Loucy (cell line): ENCODE measurements around the gene RPTOR.

Source experiments
- H2AFZ ChIP-seq: fragments of 200-600 bp; sonication (generic); 2 replicates; pipeline ENCODE4 v1.6.0; 2016; ENCODE audit warnings: antibody characterized with exemption, mild to moderate bottlenecking, low read length, moderate library complexity
- H3F3A ChIP-seq: fragments of 200-600 bp; 2 replicates; pipeline ENCODE4 v1.6.0; 2016; ENCODE audit warnings: antibody characterized with exemption, low read depth, mild to moderate bottlenecking
- H3K27me3 ChIP-seq: fragments of 200-600 bp; sonication (generic); 2 replicates; pipeline ENCODE4 v1.6.1; 2014; ENCODE audit warnings: low read length, mild to moderate bottlenecking; ENCODE audit not compliant: insufficient read depth, poor library complexity, severe bottlenecking
- H3K36me3 ChIP-seq: fragments of 200-600 bp; sonication (generic); 2 replicates; pipeline ENCODE4 v1.6.1; 2016; ENCODE audit warnings: low read length; ENCODE audit not compliant: insufficient read depth
- H3K4me1 ChIP-seq: fragments of 200-600 bp; sonication (generic); 2 replicates; pipeline ENCODE4 v1.5.1; 2014; ENCODE audit warnings: low read length, mild to moderate bottlenecking; ENCODE audit not compliant: insufficient read depth, poor library complexity, severe bottlenecking
- H3K4me2 ChIP-seq: fragments of 200-600 bp; sonication (generic); 2 replicates; pipeline ENCODE4 v1.6.0; 2014; ENCODE audit warnings: antibody characterized with exemption, low read length, low read depth, mild to moderate bottlenecking; ENCODE audit not compliant: poor library complexity, severe bottlenecking
- H3K4me3 ChIP-seq: fragments of 200-600 bp; sonication (generic); 2 replicates; pipeline ENCODE4 v1.5.1; 2014; ENCODE audit warnings: low read length, mild to moderate bottlenecking, mixed read lengths; ENCODE audit not compliant: poor library complexity, severe bottlenecking
- H3K79me2 ChIP-seq: fragments of 200-600 bp; sonication (generic); 2 replicates; pipeline ENCODE4 v1.6.1; 2014; ENCODE audit warnings: low read length; ENCODE audit not compliant: insufficient read depth
- H3K9ac ChIP-seq: fragments of 200-600 bp; sonication (generic); 2 replicates; pipeline ENCODE4 v1.6.0; 2014; ENCODE audit warnings: mild to moderate bottlenecking, low read depth, low read length, moderate library complexity; ENCODE audit not compliant: poor library complexity, severe bottlenecking
- H3K9me2 ChIP-seq: fragments of 200-600 bp; sonication (generic); replicated peaks from 2 replicates; pipeline ENCODE4 v1.6.1; 2016; ENCODE audit warnings: low read depth, low read length, mixed read lengths
- H3K9me3 ChIP-seq: fragments of 200-600 bp; sonication (generic); 2 replicates; pipeline ENCODE4 v1.6.1; 2014; ENCODE audit warnings: mild to moderate bottlenecking, antibody characterized with exemption, low read length, low read depth; ENCODE audit not compliant: insufficient read depth
- H4K20me1 ChIP-seq: fragments of 200-600 bp; sonication (generic); 2 replicates; pipeline ENCODE4 v1.6.0; 2014; ENCODE audit warnings: antibody characterized with exemption, low read length, mild to moderate bottlenecking; ENCODE audit not compliant: insufficient read depth, poor library complexity, severe bottlenecking
- EZH2phosphoT487 ChIP-seq: fragments of 200-600 bp; IDR thresholded peaks from 2 replicates; pipeline ENCODE4 v1.6.1; 2018; ENCODE audit warnings: antibody characterized with exemption, mild to moderate bottlenecking, moderate library complexity, borderline replicate concordance
- TF ChIP-seq, protein P1 (sequence below): fragments of 200-600 bp; sonication (generic); conservative IDR thresholded peaks from 2 replicates; pipeline ENCODE4 v1.5.1; 2014; ENCODE audit warnings: mild to moderate bottlenecking, antibody characterized with exemption, low read length

The RPTOR gene

GRCh38 chr17:80839970-80840369 lies 295.3 kb downstream of the RPTOR start:
- Histone ChIP-seq H3K9me2 (no peaks in the 10 kb centered on the region), H3F3A (no peaks in the 10 kb centered on the region), H3K4me3 (no peak overlapping the region), H3K27me3 (no peaks in the 10 kb centered on the region), H3K4me2 (no peak overlapping the region), H3K9ac (no peak overlapping the region), H4K20me1 (no peaks in the 10 kb centered on the region), H3K36me3 (peaks cover 4% of the 10 kb centered on the region; the same call in 1 of the 2 replicates), H3K79me2 (no peaks in the 10 kb centered on the region), H3K9me3 (no peaks in the 10 kb centered on the region), H2AFZ (no peak overlapping the region), H3K4me1 (no peaks in the 10 kb centered on the region)
- no peak for TF ChIP-seq EZH2phosphoT487
- TF ChIP-seq, protein P1, sequence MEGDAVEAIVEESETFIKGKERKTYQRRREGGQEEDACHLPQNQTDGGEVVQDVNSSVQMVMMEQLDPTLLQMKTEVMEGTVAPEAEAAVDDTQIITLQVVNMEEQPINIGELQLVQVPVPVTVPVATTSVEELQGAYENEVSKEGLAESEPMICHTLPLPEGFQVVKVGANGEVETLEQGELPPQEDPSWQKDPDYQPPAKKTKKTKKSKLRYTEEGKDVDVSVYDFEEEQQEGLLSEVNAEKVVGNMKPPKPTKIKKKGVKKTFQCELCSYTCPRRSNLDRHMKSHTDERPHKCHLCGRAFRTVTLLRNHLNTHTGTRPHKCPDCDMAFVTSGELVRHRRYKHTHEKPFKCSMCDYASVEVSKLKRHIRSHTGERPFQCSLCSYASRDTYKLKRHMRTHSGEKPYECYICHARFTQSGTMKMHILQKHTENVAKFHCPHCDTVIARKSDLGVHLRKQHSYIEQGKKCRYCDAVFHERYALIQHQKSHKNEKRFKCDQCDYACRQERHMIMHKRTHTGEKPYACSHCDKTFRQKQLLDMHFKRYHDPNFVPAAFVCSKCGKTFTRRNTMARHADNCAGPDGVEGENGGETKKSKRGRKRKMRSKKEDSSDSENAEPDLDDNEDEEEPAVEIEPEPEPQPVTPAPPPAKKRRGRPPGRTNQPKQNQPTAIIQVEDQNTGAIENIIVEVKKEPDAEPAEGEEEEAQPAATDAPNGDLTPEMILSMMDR, result no peak

DNA sequence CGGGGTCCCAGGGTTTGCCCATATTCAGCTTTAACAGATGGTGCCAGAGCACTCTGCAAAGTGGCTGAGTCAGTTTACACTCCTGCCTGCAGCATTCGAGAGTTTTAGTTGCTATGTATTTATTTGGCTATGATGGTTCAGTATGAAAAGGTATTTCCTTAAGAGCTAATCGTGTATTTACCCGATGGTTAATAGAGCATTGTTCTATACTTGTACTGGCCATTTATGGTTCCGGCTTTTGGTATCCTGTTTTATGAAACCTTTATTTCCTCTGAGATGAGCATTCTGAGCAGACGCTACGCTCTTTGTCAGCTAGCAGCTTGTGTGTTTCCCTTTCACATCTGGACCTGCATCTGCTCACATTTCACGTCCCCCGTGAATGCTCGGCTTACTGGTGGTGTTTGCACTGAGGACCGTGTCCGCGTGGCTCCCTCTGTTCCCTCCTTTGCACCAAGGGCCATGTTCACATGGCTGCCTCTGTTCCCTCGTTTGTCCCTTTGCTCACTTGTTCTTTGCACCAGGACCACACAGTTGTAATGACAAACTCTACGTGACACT lies 297.9 kb downstream of the RPTOR start:
- no peaks in the 10 kb centered on the region for H4K20me1 ChIP-seq

GRCh38 chr17:80843741-80844156 lies 299.1 kb downstream of the RPTOR start:
- Histone ChIP-seq H3K79me2 (no peaks in the 10 kb centered on the region), H3K4me2 (no peak overlapping the region), H3F3A (no peaks in the 10 kb centered on the region), H3K9ac (no peak overlapping the region), H3K9me3 (no peaks in the 10 kb centered on the region), H3K4me3 (no peak overlapping the region), H3K36me3 (peaks cover 26% of the 10 kb centered on the region; the same call in 1 of the 2 replicates), H3K9me2 (no peaks in the 10 kb centered on the region), H3K4me1 (no peaks in the 10 kb centered on the region), H4K20me1 (no peaks in the 10 kb centered on the region), H3K27me3 (no peaks in the 10 kb centered on the region), H2AFZ (no peak overlapping the region)
- TF ChIP-seq EZH2phosphoT487, result no peak
- TF ChIP-seq, protein P1, result no peak

More for the DNA sequence above, 297.9 kb downstream of the RPTOR start:
- H3K4me2 ChIP-seq, result no peak overlapping the region
- TF ChIP-seq EZH2phosphoT487, result no peak
- TF ChIP-seq, protein P1, result no peak
- H2AFZ ChIP-seq, result no peak overlapping the region
- H3K36me3 ChIP-seq, result peaks cover 14% of the 10 kb centered on the region; the same call in 1 of the 2 replicates
- H3K27me3 ChIP-seq, result no peaks in the 10 kb centered on the region
- no peak overlapping the region for H3K9ac ChIP-seq
- H3F3A ChIP-seq, result no peaks in the 10 kb centered on the region
- H3K4me3 ChIP-seq, result no peak overlapping the region
- H3K79me2 ChIP-seq, result no peaks in the 10 kb centered on the region
- H3K9me2 ChIP-seq, result no peaks in the 10 kb centered on the region
- no peaks in the 10 kb centered on the region for H3K9me3 ChIP-seq
- H3K4me1 ChIP-seq, result no peaks in the 10 kb centered on the region
